Right lobe of liver (tissue), 4 donors: Measurements from ENCODE around the gene CC2D2A.

Source experiments
- CTCF ChIP-seq, 4 donors: fragments of 200-600 bp in 3 of 4; fragments of 450-650 bp in 1 of 4; IDR thresholded peaks; one replicate each; pipeline versions ENCODE4 v1.5.1 to v1.8.0; 2016 to 2022; ENCODE audit warnings: antibody characterized with exemption in 4 of 4, mild to moderate bottlenecking in 2 of 4
- POLR2A ChIP-seq: fragments of 450-650 bp; IDR thresholded peaks from one replicate; pipeline ENCODE4 v1.6.1; 2017; ENCODE audit warnings: antibody characterized with exemption, mild to moderate bottlenecking
- donor health status: DM: no; HTN: no; CAD: no.
- donor health status: DM: no; HTN: no; CAD: no.
- donor health status: DM: no; HTN: yes; CAD: no.

- TF ChIP-seq POLR2A, result no peak
- TF ChIP-seq CTCF (IDR thresholded peaks at IDR 0.05), result no peak
Observed at GRCh38 chr4:15427701-15428100, 42.0 kb upstream of the CC2D2A start, which contains the start of gene C1QTNF7.
